HG03558 (cell line): ENCODE data around the gene ZNF319.

ENCODE experiments used
- ATAC-seq: cut with Tn5 transposase; IDR thresholded peaks from one replicate; pipeline ENCODE4 v1.9.1; 2021; ENCODE audit warnings: moderate number of reproducible peaks; ENCODE audit not compliant: unreplicated experiment; ENCODE audit errors: extremely low read depth

The ZNF319 gene

DNA sequence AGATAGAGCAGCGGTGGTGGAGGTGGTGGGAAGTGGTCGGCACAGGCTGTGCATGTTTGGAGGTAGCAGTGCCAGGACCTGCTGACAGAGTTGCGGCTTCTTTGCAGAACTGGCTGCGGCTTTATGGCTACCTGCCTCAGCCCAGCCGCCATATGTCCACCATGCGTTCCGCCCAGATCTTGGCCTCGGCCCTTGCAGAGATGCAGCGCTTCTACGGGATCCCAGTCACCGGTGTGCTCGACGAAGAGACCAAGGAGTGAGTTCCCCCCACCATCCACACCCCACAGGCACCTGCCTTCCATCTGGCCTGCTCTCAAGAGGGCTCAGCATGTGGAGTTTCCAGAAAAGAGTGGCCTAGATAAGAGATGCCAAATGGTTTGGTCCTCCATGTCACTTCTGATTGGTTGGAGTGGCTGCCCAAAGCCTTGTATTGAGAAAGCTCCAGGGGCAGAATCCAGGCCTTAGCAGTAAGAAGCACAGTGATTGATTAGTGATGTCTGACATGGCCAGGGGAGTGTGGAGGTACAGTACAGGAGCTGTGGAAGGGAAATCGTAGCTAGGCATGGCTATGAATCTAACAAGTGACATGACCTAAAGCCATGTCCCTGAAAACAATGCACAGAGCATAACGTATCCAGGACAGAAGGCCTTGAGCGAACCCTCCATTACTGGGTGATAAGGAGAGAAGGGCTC lies 37.0 kb upstream of the ZNF319 start:
- ATAC-seq = no peak

DNA sequence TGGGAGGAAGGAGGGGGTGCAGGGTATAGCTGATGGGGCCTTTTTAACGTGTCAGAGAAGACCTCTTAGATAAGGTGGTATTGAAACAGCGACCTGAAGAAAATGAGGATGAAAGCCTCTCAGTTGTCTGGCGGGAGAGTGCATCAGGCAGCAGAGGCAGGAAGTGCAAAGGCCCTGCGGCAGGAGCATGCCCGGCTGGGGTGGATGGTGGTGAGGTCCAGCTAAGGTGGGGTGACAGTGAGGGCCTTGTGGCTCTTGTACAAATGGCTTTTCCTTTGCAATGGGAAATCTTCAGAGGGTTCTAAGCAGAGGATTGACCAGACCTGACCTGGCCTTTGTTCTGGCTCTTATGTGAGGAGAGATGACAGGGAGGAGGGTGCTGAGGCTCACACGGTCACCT lies 36.5 kb upstream of the ZNF319 start:
- ATAC-seq = no peak

DNA sequence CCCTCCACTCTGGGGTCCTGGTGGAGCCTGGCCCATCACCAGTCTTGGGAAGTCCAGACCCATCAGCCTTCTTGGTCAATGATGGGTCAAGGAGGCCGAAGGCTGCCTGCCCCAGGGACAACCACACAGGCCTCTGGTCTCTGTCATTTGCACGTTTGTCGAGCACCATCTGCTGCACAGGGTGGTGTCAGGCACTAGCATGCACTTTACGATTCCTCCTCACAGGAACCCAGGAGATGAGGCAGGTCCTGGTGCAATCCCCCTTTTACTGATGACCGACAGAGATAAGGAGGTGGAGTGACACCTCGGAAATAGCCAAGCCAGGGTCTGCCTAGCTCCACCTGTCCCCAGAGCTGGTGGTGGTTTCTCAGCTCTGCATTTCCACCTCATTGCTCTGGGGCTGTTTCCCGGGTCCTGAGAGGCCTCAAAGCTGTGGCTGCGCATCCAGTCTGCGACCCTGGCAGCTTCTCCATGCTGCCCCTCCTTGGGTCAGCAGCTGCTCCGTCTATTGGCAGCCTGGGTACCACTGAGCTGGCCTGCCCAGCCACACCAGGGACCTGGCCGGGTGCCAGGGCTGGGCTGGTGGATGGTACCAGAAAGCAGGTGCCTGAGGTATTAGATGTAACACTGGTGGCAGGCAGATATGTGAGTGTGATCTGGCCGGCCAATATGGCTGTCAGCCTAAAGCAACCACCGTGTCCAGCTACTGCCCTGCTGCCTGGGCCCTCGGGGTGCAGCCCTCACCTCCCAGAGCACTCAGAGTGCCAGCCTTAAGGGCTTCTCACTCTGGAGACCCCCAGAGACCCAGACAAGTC lies 35.1 kb upstream of the ZNF319 start:
- ATAC-seq = no peak

DNA sequence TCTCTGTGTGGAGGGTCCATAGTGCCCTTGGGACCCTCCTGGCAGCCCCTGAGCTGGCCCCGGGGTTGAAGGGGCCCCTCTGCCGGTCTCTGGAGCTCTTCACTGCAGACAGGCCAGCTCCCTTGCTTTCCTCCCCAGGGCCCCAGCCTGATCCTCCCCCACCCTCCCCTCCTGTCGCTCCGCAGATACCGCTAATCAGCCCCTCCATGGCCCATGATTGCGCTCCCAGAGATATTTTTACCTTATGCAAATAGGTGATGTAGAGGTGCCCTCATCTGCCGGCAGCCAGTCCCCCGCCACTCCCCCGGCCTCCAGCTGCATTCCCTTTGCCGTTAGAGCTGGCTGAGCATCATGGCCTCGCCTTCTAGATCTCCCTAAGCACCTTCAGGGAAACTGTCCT lies 34.3 kb upstream of the ZNF319 start:
- no peak for ATAC-seq

DNA sequence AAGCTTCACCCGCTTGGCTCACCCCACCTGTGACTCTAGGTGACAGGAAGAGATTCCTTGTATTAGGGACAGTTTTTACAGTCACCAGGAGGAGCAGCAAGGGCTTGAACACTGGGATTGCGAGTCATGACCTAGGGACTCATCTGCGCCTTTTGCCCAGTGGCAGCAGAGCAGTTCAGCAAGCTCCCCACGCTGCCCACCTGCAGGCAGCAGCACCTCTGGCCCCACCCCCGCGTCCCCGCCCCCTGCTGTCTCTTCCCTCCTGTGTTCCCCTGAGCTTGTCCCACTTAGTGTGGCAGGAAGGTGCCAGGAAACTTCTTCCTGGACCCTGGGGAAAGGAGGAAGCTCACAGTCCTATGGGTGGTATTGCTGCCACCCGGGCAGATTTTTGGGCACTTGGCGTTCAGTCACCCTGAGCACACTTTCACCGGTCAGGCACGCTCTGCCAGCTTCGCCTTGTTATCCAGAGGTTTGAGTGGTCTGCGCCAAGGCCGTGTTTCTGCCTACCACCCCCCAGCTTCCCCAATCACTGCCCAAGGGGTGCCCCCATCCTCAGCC lies 33.7 kb upstream of the ZNF319 start:
- no peak for ATAC-seq

DNA sequence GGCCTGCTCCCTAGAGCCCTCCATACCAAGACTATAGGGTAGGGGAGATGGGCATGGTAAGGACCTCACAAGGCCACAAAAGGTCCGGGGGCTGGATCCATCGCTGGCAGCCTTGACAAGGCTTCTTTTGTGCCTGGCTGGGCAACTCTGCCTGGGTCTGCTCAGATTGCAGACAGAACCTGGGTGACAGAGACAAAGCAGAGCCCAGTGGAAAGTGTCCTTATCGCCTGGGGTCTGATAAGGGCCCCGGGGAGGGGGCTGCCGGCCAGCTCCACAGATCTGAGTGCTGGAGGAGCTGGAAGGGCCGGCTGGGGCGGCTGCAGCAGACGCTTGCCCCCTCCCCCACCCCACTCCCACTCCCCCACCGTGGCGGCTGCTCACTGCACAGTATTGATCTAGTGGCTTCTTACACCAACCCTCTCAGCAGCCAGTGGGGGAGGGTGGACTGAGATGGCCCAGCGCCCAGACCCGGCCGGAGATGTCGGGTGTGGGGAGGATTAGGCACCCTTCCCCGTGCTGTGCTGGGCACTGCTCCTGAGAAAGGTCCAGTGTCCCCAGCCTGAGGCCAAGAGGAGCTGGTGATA lies 32.3 kb upstream of the ZNF319 start:
- no peak for ATAC-seq

DNA sequence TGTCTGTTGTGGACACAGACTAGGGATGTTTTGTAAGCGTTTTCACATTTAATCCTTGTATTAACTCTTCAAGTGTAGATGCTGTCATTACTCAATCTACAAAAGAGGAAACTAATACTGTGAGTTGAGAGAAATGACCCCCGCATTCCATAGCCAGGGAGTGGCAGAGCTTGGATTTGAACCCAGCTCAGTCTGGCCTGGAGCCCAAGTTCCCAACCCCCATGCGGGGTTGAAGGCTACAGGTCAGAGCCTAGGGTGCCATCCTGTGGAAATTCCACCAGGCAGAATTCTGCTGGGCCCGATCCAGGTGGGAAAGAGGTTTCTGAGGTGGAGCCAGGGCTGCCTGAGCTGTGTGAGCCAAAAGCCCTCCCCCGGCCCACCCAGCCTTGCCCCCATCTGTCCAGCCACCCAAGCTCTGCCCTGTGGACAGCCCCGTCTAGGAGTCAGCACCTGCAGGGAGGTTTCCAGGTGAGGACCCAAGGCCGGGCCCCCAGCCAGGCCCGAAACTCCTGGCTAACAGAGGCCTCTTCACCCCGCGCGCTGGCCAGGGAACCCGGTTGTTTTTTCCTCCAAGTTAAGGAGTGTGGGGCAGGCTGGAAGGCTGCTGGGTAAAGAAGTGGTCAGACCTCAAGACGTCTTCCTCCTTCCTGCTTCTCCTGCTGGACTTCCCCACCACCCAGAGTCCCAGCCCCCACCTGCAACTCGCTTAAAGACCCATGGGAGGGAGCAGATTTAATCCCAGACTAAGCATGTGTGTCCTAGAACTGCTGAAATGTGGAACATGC lies 30.7 kb upstream of the ZNF319 start:
- no peak for ATAC-seq

DNA sequence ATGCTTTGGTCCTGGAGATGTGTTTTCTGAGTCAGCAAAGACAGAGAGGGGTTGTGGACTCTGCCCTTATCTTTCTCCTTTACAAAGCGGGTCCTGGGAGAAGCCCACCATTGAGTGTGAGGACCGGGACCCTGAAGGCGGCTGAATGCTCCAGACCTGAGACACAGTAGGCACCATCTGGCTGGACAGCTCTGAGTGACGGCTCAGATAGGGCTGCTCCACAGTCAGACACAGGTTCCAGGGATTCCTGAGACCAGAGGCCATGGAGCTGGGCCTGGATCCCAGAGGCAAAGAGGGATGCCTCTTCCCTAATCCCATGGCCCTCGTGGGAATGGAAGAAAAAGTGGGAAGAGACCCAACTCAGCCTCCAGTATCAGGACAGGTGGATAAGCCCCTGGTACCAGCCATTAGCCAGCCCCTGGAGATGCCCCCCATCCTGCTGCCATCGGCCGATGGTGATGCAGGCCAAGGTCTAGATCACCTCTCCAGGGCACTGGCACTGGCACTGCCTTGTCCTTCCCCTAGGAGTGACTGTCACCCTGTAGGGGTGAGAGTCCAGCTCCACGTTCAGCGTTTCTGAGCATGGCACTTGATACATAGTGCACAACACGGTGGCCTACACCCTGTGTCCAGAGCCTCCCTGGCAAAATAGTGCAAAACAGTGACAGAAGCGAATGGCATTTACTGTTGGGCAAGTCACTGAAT lies 29.8 kb upstream of the ZNF319 start:
- ATAC-seq = no peak

DNA sequence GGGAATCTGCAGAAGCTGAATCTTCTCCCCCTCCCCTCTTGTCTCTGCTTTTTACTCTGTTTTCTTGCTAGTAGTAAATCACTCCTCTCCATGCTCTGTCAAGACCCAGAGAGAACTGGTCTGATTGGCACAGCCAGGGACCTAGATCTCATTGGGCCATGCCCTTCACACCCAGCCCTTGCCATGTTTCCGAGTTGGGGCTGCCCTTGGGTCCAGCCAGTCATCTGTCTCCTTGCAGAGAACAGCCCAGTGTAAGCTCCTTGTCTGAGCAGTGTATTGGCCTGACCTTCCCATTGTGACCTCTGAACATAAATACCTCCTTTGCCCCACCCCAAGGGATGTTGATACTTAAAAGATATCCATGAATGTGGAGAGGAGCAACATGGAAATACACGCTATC lies 28.9 kb upstream of the ZNF319 start:
- ATAC-seq = no peak

DNA sequence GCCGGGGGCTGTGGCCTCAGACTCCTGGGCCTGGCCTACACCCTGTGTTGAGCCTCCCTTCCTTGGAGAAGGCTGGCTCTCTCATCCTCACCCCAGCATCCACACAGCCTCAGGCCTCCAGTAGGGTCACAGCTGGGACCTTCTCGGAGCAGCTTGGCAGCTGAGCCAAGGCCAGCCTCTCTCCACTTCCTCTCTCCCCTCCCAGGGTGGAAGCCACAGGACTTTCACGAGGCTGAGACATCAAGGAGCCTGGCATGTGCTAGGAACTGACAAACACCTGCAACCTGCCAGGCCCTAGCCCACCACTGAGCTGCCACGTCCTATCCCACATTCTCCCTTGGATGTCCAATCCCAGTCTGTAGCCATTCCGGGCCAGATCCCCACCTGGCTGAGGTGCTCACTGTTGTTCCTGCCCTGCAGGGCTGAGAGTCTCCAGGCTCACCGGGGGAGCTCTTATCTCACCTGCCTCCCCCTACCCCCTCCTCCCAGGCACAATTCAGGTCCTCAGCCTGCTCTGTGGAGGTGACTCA lies 28.1 kb upstream of the ZNF319 start:
- ATAC-seq = no peak

DNA sequence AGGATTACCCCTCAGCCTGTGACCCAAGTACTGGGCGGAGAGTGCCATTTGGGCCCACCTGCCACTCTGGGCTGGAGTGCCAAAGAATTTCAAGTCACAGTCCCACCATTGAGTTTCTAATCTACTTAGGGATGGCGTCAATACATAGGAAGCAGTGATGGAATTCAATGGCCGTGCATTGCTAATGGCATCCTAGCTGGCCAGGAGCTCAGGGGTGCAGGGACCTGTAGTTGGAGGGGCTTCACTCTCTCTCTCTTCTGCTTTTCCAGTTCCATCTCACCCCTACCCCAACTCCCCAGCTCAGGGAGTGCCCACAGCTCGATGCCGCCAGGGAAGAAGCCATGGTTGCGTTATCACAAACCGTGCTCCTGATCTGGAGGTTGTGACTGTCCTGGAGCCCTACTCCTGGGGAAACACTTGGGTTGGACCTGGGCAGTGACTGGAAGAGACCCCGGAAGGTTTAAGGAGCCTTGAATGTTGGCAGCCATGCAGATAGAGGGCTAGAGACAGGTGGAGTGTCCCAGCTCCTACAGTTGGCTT lies 27.5 kb upstream of the ZNF319 start:
- ATAC-seq = no peak

DNA sequence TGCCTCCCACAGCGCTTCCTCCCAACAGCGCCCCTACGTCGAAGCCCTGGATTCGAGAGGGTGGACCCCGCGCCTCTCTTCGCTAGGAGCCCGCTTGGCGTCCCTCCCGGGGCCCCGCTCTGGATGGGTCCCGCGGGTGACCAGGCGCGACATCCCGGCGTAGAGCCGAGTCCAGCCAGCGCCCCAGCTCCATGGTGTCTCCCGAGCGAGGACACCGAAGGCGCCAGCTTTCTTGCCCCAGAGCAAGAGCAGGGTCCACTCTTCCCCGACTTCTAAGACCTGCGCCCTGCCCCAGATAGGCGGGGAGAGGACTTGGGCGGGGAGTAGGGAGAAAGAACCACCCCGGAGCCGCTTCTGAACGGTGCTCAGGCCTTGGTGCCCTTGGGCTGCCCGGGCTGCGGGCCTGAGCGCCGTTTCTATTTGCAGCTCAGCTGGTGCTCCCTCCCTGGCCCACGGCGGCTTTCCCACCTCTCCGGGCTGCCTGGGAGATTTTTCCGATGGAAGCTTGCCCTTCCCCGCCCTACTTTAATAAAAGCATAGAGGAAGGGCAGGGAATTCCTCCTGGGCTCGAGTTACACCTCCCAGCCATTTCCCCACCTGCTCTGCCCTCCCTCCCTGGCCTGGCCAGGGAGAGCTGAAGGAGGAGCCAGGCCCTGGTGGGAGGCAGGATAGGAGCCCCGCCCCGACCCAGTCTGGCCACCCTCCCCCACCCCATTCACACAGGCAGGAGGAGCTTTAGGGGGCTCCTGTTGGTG lies 26.9 kb upstream of the ZNF319 start:
- ATAC-seq = no peak

DNA sequence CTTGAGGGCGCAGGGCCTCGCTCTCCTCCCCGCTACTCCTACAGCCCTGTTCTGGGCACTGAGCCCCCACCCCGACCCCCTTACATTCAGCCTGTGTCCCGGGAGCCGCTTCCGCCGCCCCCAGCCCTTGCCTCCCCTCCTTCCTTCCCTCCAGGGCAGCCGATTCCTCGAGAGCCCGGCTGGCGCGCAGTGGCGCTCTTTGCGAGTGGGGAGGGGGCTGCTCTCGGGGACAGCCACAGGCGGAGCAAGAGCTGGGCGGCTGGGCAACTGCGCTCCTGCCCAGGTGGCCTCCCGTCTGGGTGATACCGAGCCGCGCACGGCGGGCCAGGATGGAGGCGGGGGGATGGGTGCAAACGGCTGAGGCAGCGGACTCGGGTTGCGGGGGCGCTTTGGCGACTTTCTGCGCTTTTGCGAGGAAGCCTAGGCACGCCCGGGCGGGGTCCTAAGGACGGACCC lies 26.3 kb upstream of the ZNF319 start:
- no peak for ATAC-seq

DNA sequence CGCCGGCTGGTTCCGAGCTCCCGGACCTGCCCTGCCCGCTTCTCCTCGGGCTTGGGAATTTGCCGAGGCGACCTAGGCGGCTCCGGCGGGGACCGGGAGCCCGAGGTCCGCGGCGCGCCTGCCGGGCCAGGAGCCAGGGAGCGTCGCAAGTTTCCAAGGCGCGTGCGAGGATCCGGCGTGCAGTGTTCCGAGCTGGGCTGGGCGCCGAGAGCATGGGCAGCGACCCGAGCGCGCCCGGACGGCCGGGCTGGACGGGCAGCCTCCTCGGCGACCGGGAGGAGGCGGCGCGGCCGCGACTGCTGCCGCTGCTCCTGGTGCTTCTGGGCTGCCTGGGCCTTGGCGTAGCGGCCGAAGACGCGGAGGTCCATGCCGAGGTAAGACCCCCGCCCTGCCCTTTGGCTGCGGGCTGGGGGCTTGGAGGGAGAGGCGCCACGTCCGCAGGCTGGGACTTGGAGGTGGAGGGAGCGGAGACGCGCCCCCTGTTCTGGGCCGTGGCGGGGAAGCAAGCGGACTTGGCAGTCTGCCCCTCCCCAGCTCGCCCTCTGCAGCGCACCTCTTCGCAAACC lies 25.8 kb upstream of the ZNF319 start:
- no peak for ATAC-seq

DNA sequence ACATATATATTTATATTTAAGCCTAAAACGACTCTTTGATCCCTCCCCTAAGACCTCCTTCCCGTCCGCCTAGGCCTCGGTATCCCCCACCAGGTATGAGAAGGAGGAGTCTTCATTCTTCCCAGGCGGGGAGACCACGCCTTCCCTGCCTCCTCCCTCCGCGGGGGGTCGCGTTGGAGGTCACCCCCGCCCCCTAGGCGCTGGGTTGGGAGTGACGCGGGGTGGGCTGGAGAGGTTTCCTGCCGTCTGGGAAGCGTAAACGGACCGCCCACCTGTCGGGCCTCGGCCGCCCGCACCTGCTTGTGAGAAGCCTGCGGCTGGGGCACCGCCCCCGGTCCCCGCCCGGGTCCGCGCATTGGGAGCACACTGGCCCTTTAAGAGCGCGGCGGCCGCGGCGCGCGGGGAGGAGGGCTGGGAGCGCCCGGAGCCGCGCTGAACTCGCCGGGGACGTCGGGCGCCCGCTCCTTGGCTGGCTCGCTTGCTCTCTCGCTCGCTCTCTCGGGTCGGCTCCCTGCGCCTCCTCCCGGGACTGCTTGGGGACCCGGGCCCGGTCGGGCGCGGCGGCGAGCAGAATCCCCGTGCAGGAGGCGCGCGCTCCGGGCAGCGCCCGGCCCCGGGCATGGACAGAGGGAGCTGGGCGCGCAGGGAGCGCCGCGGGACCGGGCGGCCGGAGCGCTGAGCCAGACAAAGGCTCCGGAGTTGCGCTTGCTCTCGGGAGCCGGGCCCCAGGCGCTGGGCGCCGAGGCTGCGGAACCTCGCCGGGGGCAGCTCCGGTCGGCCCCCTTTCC lies 25.1 kb upstream of the ZNF319 start, which contains the start of gene MMP15:
Gene MMP15, plus strand, starts transcription at position 404 of the 788 bp plus-strand sequence. CDS start 597 bp downstream, outside the sequence.
- no peak for ATAC-seq

DNA sequence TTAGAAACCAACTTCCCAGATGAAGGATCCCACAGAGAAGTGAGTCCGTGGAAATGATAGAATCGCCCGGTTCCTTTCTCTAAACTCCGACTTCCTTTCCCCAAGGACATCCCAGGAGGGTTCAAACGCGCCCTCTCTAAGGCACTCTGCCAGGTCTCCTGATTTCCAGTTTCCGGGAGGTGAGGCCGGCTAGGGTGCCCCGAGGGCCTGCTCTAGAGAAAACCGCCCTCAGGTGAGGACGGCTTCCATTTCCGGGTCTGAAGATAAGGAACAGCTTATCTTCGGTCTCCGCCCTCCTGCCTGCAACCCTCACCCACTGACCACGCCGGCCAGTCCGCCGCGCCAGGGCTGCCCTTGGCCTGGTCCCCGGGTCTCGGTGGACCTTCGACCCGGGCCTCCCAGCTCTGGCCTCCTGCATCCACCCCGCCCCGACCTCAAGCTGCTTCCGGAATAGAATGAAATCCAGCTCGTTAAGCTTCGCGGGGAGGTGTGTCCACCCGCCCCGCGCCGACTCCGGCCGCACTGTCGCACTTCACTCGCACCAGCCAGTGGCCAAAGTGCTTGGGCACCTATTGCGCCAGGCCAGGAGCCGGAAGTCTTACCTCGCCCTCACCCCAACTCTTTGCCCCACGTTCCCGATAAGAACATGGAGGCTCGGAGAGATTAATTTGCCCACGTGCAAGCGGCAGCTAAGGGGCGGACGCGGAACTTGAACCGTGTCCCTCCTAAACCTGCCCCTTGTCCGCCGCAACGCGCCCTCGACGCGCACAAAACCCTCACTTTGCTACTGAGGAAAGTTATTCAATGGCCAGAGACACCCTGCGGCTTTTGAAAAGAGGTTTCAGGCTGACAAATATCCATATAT lies 24.2 kb upstream of the ZNF319 start:
- ATAC-seq = no peak
